ENCODE results near the gene FASTKD1. TPM values are rescaled to one million over a fixed set of nuclear protein-coding genes. Genes with fewer than 3 reads are reported as not detected.

Gene FASTKD1
- total RNA-seq, 1 donor from 2014 or later = 112 TPM

Other genes with a start within 250 kb of the FASTKD1 start
- gene LRP2, start 211.3 kb downstream of the FASTKD1 start, total RNA-seq = 0.14 TPM
- 8.0 TPM for gene BBS5, start 94.4 kb downstream of the FASTKD1 start, total RNA-seq
- gene KLHL41, start 64.2 kb downstream of the FASTKD1 start, total RNA-seq = 159 TPM
- gene PPIG, start 10.5 kb upstream of the FASTKD1 start, total RNA-seq = 34.7 TPM
- gene CFAP210, start 120.5 kb upstream of the FASTKD1 start, total RNA-seq = 0.11 TPM
- 3.6 TPM for gene PHOSPHO2, start 120.6 kb upstream of the FASTKD1 start, total RNA-seq
- 21.6 TPM for gene KLHL23, start 160.0 kb upstream of the FASTKD1 start, total RNA-seq
- 52.7 TPM for gene SSB, start 225.0 kb upstream of the FASTKD1 start, total RNA-seq